ENCODE data around the gene SHISA2.
"Not testable (repeated sequence)": the region's sequence is repeated elsewhere in the genome, so short reads cannot be mapped to it uniquely, and the experiment has no call there.

Gene SHISA2

GRCh38 chr13:26051657-26052311 is at the start of gene SHISA2:
Gene SHISA2, minus strand, starts transcription at chr13:26052016. Its CDS starts 1,041 bp downstream, at chr13:26050975.
- DNase-seq (ENCODE audit: low spot score): no peak

- DNase-seq (ENCODE audit: low spot score): no peak
These were observed 44.2 kb upstream of the SHISA2 start for GRCh38 chr13:26095846-26096610.

GRCh38 chr13:26095338-26095737 is 43.5 kb upstream of the SHISA2 start:
- DNase-seq (ENCODE audit: low spot score): peak; percentile 8

- DNase-seq (ENCODE audit: low spot score): not testable (repeated sequence)
These were observed 25.0 kb upstream of the SHISA2 start for GRCh38 chr13:26076821-26077220.

GRCh38 chr13:26075498-26075897 is 23.7 kb upstream of the SHISA2 start:
- no peak for DNase-seq (ENCODE audit: low spot score)

- no peak for DNase-seq (ENCODE audit: low spot score)
These were observed 22.9 kb upstream of the SHISA2 start for GRCh38 chr13:26074706-26075105.

GRCh38 chr13:26072335-26072734 is 20.5 kb upstream of the SHISA2 start:
- DNase-seq (ENCODE audit: low spot score): peak; percentile 2

- DNase-seq (ENCODE audit: low spot score): no peak
These were observed 19.9 kb upstream of the SHISA2 start for GRCh38 chr13:26071691-26072090.

GRCh38 chr13:26069642-26070041 is 17.8 kb upstream of the SHISA2 start:
- not testable (repeated sequence) for DNase-seq (ENCODE audit: low spot score)

- DNase-seq (ENCODE audit: low spot score): not testable (repeated sequence)
These were observed 16.6 kb upstream of the SHISA2 start for GRCh38 chr13:26068372-26068771.

GRCh38 chr13:26067601-26068000 is 15.8 kb upstream of the SHISA2 start:
- DNase-seq (ENCODE audit: low spot score): no peak

GRCh38 chr13:26066492-26066891 is 14.7 kb upstream of the SHISA2 start:
- not testable (repeated sequence) for DNase-seq (ENCODE audit: low spot score)

GRCh38 chr13:26062853-26063444 is 11.1 kb upstream of the SHISA2 start:
- DNase-seq (ENCODE audit: low spot score): peak; percentile 53

- no peak for DNase-seq (ENCODE audit: low spot score)
These were observed 10.1 kb upstream of the SHISA2 start for GRCh38 chr13:26061947-26062346.

- no peak for DNase-seq (ENCODE audit: low spot score)
These were observed 9.4 kb upstream of the SHISA2 start for GRCh38 chr13:26061256-26061655.

GRCh38 chr13:26060357-26060756 is 8.5 kb upstream of the SHISA2 start:
- DNase-seq (ENCODE audit: low spot score): no peak

- no peak for DNase-seq (ENCODE audit: low spot score)
These were observed 6.9 kb upstream of the SHISA2 start for GRCh38 chr13:26058704-26059103.

GRCh38 chr13:26054896-26055295 is 3.1 kb upstream of the SHISA2 start:
- DNase-seq (ENCODE audit: low spot score): no peak

GRCh38 chr13:26053418-26053980 is 1.7 kb upstream of the SHISA2 start:
- DNase-seq (ENCODE audit: low spot score): no peak

- no peak for DNase-seq (ENCODE audit: low spot score)
These were observed 521 bp upstream of the SHISA2 start for GRCh38 chr13:26052337-26052736.

GRCh38 chr13:26051231-26051656 is 572 bp downstream of the SHISA2 start:
- DNase-seq (ENCODE audit: low spot score): no peak

GRCh38 chr13:26050568-26051230 is 1.1 kb downstream of the SHISA2 start:
- DNase-seq (ENCODE audit: low spot score): no peak

All from NAMALWA (cell line).